ENCODE measurements around the gene CMSS1.

DNA sequence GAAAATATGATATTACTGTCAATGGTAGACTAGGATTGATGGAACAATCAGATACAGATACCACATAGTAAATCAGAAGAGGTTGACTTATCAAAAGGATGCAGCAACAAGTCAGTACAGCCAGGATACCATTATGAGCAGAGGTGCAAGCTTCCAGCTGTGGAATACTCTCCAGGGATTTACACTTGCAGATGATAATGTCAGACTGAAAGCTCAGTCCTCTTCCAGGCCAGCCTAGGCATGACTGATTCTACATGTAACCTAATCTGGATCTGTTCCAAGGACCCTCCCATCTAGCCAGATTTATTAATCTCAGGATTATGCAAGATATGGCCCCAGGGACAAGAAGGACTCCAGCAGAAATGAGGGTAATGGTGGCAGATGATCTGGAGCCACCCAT is 288.4 kb downstream of the CMSS1 start:
- TF ChIP-seq, protein P1, sequence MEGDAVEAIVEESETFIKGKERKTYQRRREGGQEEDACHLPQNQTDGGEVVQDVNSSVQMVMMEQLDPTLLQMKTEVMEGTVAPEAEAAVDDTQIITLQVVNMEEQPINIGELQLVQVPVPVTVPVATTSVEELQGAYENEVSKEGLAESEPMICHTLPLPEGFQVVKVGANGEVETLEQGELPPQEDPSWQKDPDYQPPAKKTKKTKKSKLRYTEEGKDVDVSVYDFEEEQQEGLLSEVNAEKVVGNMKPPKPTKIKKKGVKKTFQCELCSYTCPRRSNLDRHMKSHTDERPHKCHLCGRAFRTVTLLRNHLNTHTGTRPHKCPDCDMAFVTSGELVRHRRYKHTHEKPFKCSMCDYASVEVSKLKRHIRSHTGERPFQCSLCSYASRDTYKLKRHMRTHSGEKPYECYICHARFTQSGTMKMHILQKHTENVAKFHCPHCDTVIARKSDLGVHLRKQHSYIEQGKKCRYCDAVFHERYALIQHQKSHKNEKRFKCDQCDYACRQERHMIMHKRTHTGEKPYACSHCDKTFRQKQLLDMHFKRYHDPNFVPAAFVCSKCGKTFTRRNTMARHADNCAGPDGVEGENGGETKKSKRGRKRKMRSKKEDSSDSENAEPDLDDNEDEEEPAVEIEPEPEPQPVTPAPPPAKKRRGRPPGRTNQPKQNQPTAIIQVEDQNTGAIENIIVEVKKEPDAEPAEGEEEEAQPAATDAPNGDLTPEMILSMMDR (IDR thresholded peaks at IDR 0.05) = no peak
- TF ChIP-seq POLR2A (IDR thresholded peaks at IDR 0.05) (no peak), EP300 (IDR thresholded peaks at IDR 0.05) (no peak)
